SK-N-SH treated with all-trans-retinoic acid at 6 μM for 48 hours (cell line): Measurements from ENCODE around the gene EXOC3L2.

Source experiments
- ZNF70 ChIP-seq: fragments of 450-650 bp; formaldehyde crosslinking; IDR thresholded peaks from 2 replicates; pipeline ENCODE4 v1.5.0; 2020; ENCODE audit warnings: mild to moderate bottlenecking, moderate library complexity
- TF ChIP-seq, protein P1 (sequence below): fragments of 250-450 bp; sonication (Bioruptor Pico); IDR thresholded peaks from 2 replicates; pipeline ENCODE4 v1.8.0; 2021; ENCODE audit warnings: low read depth, mild to moderate bottlenecking, moderate library complexity, borderline replicate concordance
- TF ChIP-seq, protein P2 (sequence below): fragments of 250-450 bp; sonication (Bioruptor Pico); IDR thresholded peaks from 2 replicates; pipeline ENCODE4 v1.5.1; 2021; ENCODE audit warnings: mild to moderate bottlenecking, moderate library complexity
- TF ChIP-seq, protein P3 (sequence below): fragments of 250-450 bp; sonication (Bioruptor Pico); IDR thresholded peaks from 2 replicates; pipeline ENCODE4 v1.8.0; 2020; ENCODE audit warnings: mild to moderate bottlenecking, moderate library complexity, borderline replicate concordance

DNA sequence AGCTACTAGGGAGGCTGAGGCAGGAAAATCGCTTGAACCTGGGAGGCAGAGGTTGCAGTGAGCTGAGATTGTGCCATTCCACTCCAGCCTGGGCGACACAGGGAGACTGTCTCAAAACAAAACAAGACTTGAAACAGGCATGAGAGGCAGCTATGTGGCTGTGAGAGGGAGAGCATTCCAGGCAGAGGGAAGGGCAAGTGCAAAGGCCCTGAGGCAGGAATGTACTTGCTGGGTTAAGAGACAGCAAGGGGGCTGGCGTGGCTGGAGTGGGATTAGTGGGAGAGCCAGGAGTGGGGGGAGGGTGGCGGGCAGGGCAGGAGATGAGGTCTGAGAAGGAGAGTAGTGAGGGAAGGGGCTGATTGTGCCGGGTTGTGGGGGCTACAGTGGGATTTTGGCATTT, 21.3 kb downstream of the EXOC3L2 start:
- TF ChIP-seq, protein P1, sequence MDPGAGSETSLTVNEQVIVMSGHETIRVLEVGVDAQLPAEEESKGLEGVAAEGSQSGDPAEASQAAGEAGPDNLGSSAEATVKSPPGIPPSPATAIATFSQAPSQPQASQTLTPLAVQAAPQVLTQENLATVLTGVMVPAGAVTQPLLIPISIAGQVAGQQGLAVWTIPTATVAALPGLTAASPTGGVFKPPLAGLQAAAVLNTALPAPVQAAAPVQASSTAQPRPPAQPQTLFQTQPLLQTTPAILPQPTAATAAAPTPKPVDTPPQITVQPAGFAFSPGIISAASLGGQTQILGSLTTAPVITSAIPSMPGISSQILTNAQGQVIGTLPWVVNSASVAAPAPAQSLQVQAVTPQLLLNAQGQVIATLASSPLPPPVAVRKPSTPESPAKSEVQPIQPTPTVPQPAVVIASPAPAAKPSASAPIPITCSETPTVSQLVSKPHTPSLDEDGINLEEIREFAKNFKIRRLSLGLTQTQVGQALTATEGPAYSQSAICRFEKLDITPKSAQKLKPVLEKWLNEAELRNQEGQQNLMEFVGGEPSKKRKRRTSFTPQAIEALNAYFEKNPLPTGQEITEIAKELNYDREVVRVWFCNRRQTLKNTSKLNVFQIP = no peak
- no peak for TF ChIP-seq ZNF70 (CRISPR knock-in tag)
- TF ChIP-seq, protein P2, sequence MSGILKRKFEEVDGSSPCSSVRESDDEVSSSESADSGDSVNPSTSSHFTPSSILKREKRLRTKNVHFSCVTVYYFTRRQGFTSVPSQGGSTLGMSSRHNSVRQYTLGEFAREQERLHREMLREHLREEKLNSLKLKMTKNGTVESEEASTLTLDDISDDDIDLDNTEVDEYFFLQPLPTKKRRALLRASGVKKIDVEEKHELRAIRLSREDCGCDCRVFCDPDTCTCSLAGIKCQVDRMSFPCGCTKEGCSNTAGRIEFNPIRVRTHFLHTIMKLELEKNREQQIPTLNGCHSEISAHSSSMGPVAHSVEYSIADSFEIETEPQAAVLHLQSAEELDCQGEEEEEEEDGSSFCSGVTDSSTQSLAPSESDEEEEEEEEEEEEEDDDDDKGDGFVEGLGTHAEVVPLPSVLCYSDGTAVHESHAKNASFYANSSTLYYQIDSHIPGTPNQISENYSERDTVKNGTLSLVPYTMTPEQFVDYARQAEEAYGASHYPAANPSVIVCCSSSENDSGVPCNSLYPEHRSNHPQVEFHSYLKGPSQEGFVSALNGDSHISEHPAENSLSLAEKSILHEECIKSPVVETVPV = no peak
- TF ChIP-seq, protein P3, sequence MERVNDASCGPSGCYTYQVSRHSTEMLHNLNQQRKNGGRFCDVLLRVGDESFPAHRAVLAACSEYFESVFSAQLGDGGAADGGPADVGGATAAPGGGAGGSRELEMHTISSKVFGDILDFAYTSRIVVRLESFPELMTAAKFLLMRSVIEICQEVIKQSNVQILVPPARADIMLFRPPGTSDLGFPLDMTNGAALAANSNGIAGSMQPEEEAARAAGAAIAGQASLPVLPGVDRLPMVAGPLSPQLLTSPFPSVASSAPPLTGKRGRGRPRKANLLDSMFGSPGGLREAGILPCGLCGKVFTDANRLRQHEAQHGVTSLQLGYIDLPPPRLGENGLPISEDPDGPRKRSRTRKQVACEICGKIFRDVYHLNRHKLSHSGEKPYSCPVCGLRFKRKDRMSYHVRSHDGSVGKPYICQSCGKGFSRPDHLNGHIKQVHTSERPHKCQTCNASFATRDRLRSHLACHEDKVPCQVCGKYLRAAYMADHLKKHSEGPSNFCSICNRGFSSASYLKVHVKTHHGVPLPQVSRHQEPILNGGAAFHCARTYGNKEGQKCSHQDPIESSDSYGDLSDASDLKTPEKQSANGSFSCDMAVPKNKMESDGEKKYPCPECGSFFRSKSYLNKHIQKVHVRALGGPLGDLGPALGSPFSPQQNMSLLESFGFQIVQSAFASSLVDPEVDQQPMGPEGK (CRISPR knock-in tag) = no peak
